OCI-LY7 (cell line): ENCODE results near the gene TELO2. TPM values are rescaled to one million over a fixed set of nuclear protein-coding genes. Genes with fewer than 3 reads are reported as not detected.

Experiments
- BruUV-seq: library from RNA; stranded (reverse); fragments of 400-500 nt; replicated peaks from 2 replicates; lab custom pipeline; 2021; lab: Mats Ljungman, UMichigan
- CTCF ChIA-PET: fragments of 300-600 bp; sonication (Branson Sonifier 250); formaldehyde crosslinking; loops from one replicate; lab custom pipeline; 2022; ENCODE audit warnings: antibody characterized with exemption; ENCODE audit not compliant: unreplicated experiment; lab: Charles Lee
- POLR2A ChIA-PET: fragments of 300-600 bp; sonication (Branson Sonifier 250); formaldehyde crosslinking; loops from one replicate; lab custom pipeline; 2022; ENCODE audit warnings: antibody characterized with exemption; lab: Charles Lee
- DNase-seq: peaks from one replicate; pipeline ENCODE4 v3.0.0-alpha.2; 2015; ENCODE audit warnings: low spot score
- H2AFZ ChIP-seq: fragments of 200-600 bp; sonication (generic), shearing (Covaris generic); 2 replicates; pipeline ENCODE4 v1.6.1; 2014; ENCODE audit warnings: mild to moderate bottlenecking, antibody characterized with exemption, low read length, moderate library complexity
- H3K27ac ChIP-seq: fragments of 200-600 bp; sonication (generic); 2 replicates; pipeline ENCODE4 v1.5.1; 2014; ENCODE audit warnings: mixed run types, low read depth, mild to moderate bottlenecking, moderate library complexity, low read length, inconsistent platforms; ENCODE audit not compliant: poor library complexity, severe bottlenecking
- H3K36me3 ChIP-seq: fragments of 200-600 bp; sonication (generic); 2 replicates; pipeline ENCODE4 v1.6.1; 2014; ENCODE audit warnings: mild to moderate bottlenecking, antibody characterized with exemption, low read length, moderate library complexity, mixed read lengths; ENCODE audit not compliant: insufficient read depth
- H3K4me1 ChIP-seq: fragments of 200-600 bp; sonication (generic); 2 replicates; pipeline ENCODE4 v1.5.1; 2014; ENCODE audit warnings: mild to moderate bottlenecking, low read length; ENCODE audit not compliant: insufficient read depth, poor library complexity, severe bottlenecking
- H3K4me2 ChIP-seq: fragments of 200-600 bp; sonication (generic); 2 replicates; pipeline ENCODE4 v1.6.1; 2014; ENCODE audit warnings: mild to moderate bottlenecking, low read length
- H3K4me3 ChIP-seq: fragments of 200-600 bp; sonication (generic); 2 replicates; pipeline ENCODE4 v1.5.1; 2014; ENCODE audit warnings: mild to moderate bottlenecking, low read depth, low read length; ENCODE audit not compliant: poor library complexity, severe bottlenecking
- H3K79me2 ChIP-seq: fragments of 200-600 bp; sonication (generic); 2 replicates; pipeline ENCODE4 v1.6.1; 2016; ENCODE audit warnings: low read depth, mild to moderate bottlenecking, low read length, moderate library complexity, mixed read lengths; ENCODE audit not compliant: insufficient read depth
- H3K9me2 ChIP-seq: fragments of 200-600 bp; sonication (generic); 2 replicates; pipeline ENCODE4 v1.6.1; 2016; ENCODE audit warnings: mild to moderate bottlenecking, low read length, mixed read lengths; ENCODE audit not compliant: insufficient read depth
- H3K9me3 ChIP-seq: fragments of 200-600 bp; sonication (generic); 2 replicates; pipeline ENCODE4 v1.6.1; 2014; ENCODE audit warnings: mild to moderate bottlenecking, mixed run types, low read length, mixed read lengths
- H4K20me1 ChIP-seq: fragments of 200-600 bp; sonication (generic); 2 replicates; pipeline ENCODE4 v1.6.1; 2014; ENCODE audit warnings: mild to moderate bottlenecking, antibody characterized with exemption, low read length, moderate library complexity, mixed read lengths; ENCODE audit not compliant: insufficient read depth
- CTCF ChIP-seq: fragments of 200-600 bp; sonication (generic); conservative IDR thresholded peaks from 2 replicates; pipeline ENCODE4 v1.5.1; 2014; ENCODE audit warnings: mild to moderate bottlenecking, antibody characterized with exemption, low read length, moderate library complexity, mixed read lengths
- EZH2phosphoT487 ChIP-seq: fragments of 200-600 bp; sonication (generic); IDR thresholded peaks from 2 replicates; pipeline ENCODE4 v1.6.1; 2018; ENCODE audit warnings: low read depth, borderline replicate concordance, mild to moderate bottlenecking, mixed run types, antibody characterized with exemption, low read length, moderate library complexity, mixed read lengths
- intact Hi-C: fragments of 100-400 bp; cut with micrococcal nuclease; formaldehyde crosslinking; loops from one replicate; pipeline ENCODE4 v1.10.0; 2022; ENCODE audit not compliant: unreplicated experiment
- total RNA-seq, 2 experiments: library from RNA; depleted of rRNA in 1 of 2; stranded (reverse); fragments of >200 nt in 1 of 2; shearing (Covaris generic) in 1 of 2; gene quantifications; 2 replicates each; pipeline ENCODE4 v1.2.3, GENCODE V29; 2014 to 2022

The TELO2 gene
- total RNA-seq, 2 experiments from 2014 or later = 58.2 to 70.1 TPM

GRCh38 chr16:1536601-1537000 lies 43.4 kb downstream of the TELO2 start:
- ChIA-PET CTCF (no interaction called here), POLR2A (no interaction called here)
- no peak for TF ChIP-seq CTCF
- TF ChIP-seq EZH2phosphoT487 = no peak
- Histone ChIP-seq H3K4me1 (no peaks in the 10 kb centered on the region), H4K20me1 (no peaks in the 10 kb centered on the region), H3K36me3 (no peaks in the 10 kb centered on the region), H3K9me3 (no peaks in the 10 kb centered on the region), H3K79me2 (no peaks in the 10 kb centered on the region), H3K4me3 (no peak overlapping the region), H2AFZ (no peak overlapping the region), H3K27ac (no peak overlapping the region), H3K9me2 (no peaks in the 10 kb centered on the region), H3K4me2 (no peak overlapping the region)
- no TSS peak for BruUV-seq
- no peak for DNase-seq
- intact Hi-C loops = no loop called here

DNA sequence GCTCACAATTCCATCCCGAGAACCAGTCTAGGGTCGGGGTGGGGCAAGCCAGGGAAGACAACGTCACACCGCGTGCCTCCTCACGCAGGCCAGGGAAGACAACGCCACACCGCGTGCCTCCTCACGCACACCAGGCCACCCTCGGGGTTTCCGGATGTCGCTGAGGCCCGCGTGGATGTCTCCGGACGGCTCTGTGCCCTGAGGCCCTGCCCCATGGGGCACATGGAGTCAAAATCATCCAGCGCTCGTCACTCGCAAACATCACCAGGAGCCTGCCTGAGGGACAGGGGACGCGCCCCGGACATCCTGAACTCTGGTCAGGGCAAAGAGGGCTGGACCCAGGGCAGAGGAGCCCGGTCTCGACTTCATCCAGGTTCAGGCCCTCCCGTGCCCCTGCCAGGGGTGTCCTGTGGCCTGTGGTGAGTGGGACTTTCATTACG lies 44.0 kb downstream of the TELO2 start:
- Histone ChIP-seq H3K9me2 (no peaks in the 10 kb centered on the region), H3K27ac (no peak overlapping the region), H3K9me3 (no peaks in the 10 kb centered on the region), H3K4me1 (no peaks in the 10 kb centered on the region), H4K20me1 (no peaks in the 10 kb centered on the region), H3K36me3 (no peaks in the 10 kb centered on the region), H2AFZ (no peak overlapping the region), H3K4me3 (no peak overlapping the region), H3K4me2 (no peak overlapping the region), H3K79me2 (no peaks in the 10 kb centered on the region)
- no peak for TF ChIP-seq CTCF
- no peak for TF ChIP-seq EZH2phosphoT487
- ChIA-PET POLR2A (no interaction called here), CTCF (no interaction called here)
- no TSS peak for BruUV-seq
- intact Hi-C loops = no loop called here
- DNase-seq = no peak

- Histone ChIP-seq H3K4me2 (no peak overlapping the region), H3K36me3 (no peaks in the 10 kb centered on the region), H3K79me2 (no peaks in the 10 kb centered on the region), H3K27ac (no peak overlapping the region), H2AFZ (no peak overlapping the region), H3K9me2 (no peaks in the 10 kb centered on the region), H3K4me3 (no peak overlapping the region), H3K4me1 (no peaks in the 10 kb centered on the region), H3K9me3 (no peaks in the 10 kb centered on the region), H4K20me1 (no peaks in the 10 kb centered on the region)
- intact Hi-C loops = no loop called here
- CTCF ChIA-PET = no interaction called here
- no peak for TF ChIP-seq EZH2phosphoT487
- TF ChIP-seq CTCF = no peak
- no peak for DNase-seq
- BruUV-seq = no TSS peak
- POLR2A ChIA-PET = no interaction called here
Measured at GRCh38 chr16:1537763-1538289, 44.7 kb downstream of the TELO2 start.
